ENCODE data around the gene SMCHD1. TPM values are rescaled to one million over a fixed set of nuclear protein-coding genes. Genes with fewer than 3 reads are reported as not detected.

SMCHD1 gene
- total RNA-seq, 1 experiment from 2014 or later = 33.0 TPM

- TF ChIP-seq IRF1 (CRISPR knock-in tag; IDR thresholded peaks at IDR 0.05) (no peak), ARID4B (CRISPR knock-in tag; IDR thresholded peaks at IDR 0.05; ENCODE audit: borderline replicate concordance) (no peak), GTF2I (CRISPR knock-in tag; conservative IDR thresholded peaks at IDR 0.05) (no peak), CBFB (CRISPR knock-in tag; IDR thresholded peaks at IDR 0.05; ENCODE audit: low read depth) (no peak)
Measured at GRCh38 chr18:2840521-2840920, 185.0 kb downstream of the SMCHD1 start (continued).

- Mint-ChIP-seq H3K36me3 (no peaks in the 10 kb centered on the region), H3K9me3 (peaks cover 5% of the 10 kb centered on the region), H3K4me1 (peaks cover 9% of the 10 kb centered on the region), H3K27ac (no peak overlapping the region), H3K27me3 (ENCODE audit: low read depth) (peaks cover 52% of the 10 kb centered on the region), H3K4me3 (no peak overlapping the region)
- ChIA-PET CTCF (no interaction called here), POLR2A (interaction anchor here (0.6 kb wide), 1 partner anchor 223 kb away, joined by 6 read pairs; no protein-coding TSS in a partner anchor)
- no peak for TF ChIP-seq CTCF (IDR thresholded peaks at IDR 0.05)
- no peak for TF ChIP-seq TP53 (CRISPR knock-in tag; IDR thresholded peaks at IDR 0.05)
- no peak for ATAC-seq
- no peak for DNase-seq (ENCODE audit: low spot score)
Measured at GRCh38 chr18:2843146-2843545, 187.6 kb downstream of the SMCHD1 start.

- ATAC-seq (no peak), DNase-seq (ENCODE audit: low spot score) (no peak)
- Mint-ChIP-seq H3K27me3 (ENCODE audit: low read depth) (peaks cover 72% of the 10 kb centered on the region), H3K4me3 (no peak overlapping the region), H3K9me3 (no peaks in the 10 kb centered on the region), H3K4me1 (peaks cover 14% of the 10 kb centered on the region), H3K27ac (no peak overlapping the region), H3K36me3 (no peaks in the 10 kb centered on the region)
- ChIA-PET CTCF (interaction anchor here (0.5 to 1.4 kb wide), 2 partner anchors 79 to 478 kb away, joined by 5 read pairs; no protein-coding TSS in a partner anchor), POLR2A (no interaction called here)
- TF ChIP-seq MLX (CRISPR knock-in tag; IDR thresholded peaks at IDR 0.05) = no peak
Measured at GRCh38 chr18:2845172-2845571, 189.6 kb downstream of the SMCHD1 start.

- ChIA-PET CTCF (interaction anchor here (1.4 to 1.5 kb wide), 2 partner anchors 81 to 400 kb away, joined by 5 read pairs; no protein-coding TSS in a partner anchor), POLR2A (no interaction called here)
- ATAC-seq = peak; percentile 46
- Mint-ChIP-seq H3K4me3 (peak within 1 kb of the TSS; percentile 88), H3K4me1 (peaks cover 18% of the 10 kb centered on the region), H3K9me3 (no peaks in the 10 kb centered on the region), H3K27me3 (ENCODE audit: low read depth) (peaks cover 77% of the 10 kb centered on the region), H3K36me3 (no peaks in the 10 kb centered on the region), H3K27ac (no peak within 1 kb of the TSS)
- peak; percentile 56 for DNase-seq (ENCODE audit: low spot score)
- TF ChIP-seq MYBL2 (CRISPR knock-in tag; IDR thresholded peaks at IDR 0.05) (no peak), NFYB (CRISPR knock-in tag; conservative IDR thresholded peaks at IDR 0.05; ENCODE audit: low read depth) (no peak), HMGXB4 (CRISPR knock-in tag; IDR thresholded peaks at IDR 0.05) (peak; percentile 29; the same call in 1 of the 2 replicates), ZNF423 (CRISPR knock-in tag; IDR thresholded peaks at IDR 0.05) (0 out of 2 replicates have a peak, but pooled peaks have one; percentile 0)
Measured at GRCh38 chr18:2846636-2847316, 191.2 kb downstream of the SMCHD1 start, which contains the start of gene EMILIN2. EMILIN2 (plus strand) TSS chr18:2847006; CDS start chr18:2847189, 183 bp downstream.
